HPDE6-E6E7 (cell line): ENCODE measurements around the gene EXOSC10.

Source experiments
- DNase-seq: peaks from one replicate; pipeline ENCODE4 v3.0.0; 2011; ENCODE audit warnings: missing footprints; ENCODE audit errors: extremely low spot score

EXOSC10 gene

DNA sequence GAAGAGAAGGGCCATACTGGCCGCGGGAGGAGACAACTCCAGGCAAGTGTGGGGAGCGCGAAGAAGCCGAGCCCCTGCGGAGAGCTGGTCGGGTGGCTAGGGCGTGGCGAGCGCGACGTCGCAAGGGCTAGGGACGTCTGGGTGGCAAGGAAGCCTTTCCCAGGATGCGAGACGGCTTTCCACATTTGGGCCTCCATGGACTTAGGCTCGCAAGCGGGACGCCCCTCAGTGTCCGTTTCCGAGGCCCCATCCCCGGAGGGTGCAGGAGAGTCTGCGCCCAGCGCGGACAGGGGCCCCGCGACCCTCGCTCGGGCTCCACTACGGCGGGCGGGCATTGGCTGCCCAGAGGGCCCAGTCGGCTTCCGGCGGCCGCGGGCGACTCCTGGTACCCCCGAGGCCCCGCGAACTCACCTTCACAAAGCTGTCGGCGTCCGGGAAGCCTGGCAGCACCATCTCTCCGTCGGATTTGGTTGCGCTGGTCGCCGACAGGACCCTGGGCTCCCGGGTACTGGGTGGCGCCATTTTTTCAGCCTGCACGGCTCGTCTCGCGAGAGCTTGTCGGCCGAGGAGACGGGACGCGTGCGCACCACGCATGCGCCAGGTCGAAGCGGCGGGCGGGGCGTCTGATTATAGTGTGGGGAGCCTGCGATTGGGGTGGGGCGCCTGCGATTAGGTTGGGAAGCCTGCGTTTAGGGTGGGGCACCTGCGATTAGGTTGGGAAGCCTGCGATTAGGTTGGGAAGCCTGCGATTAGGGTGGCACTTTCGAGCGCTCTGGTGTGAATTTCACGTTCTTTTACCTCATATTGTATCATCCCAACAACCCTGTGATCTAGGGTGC, at the start of gene EXOSC10:
Gene EXOSC10 (minus strand): TSS at position 560 of the 839 bp plus-strand sequence. CDS start 38 bp downstream, at position 522.
- DNase-seq = peak; percentile 97

DNA sequence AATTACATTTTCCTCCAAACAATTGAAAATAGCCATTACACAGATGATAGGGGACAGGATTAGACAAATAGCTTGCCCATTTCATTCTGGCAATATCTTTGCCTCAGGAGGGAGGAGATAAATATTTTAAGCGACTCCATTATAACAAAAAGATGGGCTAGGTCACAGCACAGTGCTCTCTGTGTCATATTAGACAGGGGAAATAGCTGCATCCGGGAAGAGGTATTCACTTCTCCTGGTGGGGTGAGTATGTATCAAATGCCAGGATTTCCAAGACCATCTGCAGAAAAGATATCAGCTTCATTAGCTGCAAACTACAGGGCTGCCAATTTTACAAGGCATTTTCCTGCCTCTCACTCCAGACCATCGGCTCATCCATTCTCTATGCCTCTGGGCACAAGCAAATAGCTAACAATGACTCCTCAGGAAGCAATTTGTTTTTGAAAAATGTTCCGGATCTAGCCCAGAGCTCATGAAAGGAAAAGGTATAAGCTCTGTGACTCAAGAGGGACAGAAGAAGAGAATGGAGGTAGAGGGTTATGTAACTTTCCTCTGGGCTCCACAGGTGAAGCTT, 47.6 kb upstream of the EXOSC10 start:
- no peak for DNase-seq

DNA sequence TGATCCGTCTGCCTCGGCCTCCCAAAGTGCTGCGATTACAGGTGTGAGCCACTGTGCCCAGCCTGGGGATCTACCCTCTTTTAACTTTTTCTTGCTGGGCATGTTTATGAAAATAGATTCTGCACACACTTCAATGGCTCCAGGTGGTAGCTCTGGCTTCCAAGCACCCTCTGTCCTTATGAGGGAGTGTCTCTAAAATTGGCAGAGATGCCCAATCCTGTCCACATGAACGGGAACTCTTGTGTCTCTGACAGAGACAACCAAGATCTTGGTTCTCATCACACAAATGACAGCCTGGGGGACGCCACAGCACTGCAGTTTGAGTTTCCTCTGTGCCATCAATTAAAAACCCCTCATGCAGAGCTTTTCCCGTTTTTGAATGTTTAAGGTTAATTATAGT, 46.1 kb upstream of the EXOSC10 start:
- DNase-seq = no peak

DNA sequence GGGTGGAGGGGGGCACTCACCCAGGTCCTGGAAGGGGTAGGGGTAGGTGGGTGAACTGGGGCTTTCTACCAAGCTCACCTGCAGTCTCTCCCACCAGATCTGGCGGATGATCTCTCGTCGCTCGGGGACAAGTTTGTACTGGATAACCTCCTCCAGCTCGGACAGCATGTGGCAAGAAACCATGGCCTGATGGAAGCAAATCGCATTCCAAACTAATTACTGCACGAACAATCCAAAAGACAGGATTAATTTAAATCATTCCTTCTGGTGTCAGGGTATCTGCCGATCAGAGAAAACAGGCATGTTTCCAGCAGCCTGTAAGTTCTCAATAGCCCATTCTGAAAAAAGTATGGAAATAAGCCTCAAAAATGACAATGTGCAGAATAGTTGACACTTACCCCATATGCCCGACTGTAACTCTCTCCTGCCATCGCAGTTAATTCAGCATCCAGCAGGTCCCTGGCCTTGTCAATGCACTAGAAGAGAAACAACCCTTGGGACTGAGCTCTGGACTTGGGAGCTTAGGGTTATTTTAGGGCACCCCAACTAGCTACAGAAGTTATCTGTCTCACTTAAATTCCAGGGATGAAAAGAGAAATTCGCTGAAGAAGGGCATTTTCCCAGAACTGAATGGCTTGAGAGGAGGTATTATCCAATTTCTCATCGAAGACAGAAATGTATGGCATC, 45.0 kb upstream of the EXOSC10 start:
- no peak for DNase-seq

DNA sequence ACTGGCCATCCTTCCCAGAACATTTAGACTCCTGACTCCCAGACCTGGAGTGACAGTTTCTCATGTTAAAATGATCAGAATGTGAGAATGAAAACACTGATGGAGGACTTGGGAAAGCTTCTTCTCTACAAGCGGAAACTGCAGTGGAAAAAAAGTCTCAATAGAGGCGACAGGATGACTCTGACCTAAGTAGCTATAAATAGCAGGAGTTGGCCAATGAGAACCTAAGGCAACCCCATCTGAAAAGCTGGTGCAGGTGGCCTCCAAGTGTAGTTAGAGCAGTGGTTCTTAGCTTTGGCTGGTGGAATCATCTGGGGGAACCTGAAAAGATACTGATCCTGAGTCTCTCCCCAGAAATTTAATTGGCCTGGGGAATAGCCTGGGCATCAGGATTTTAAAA, 44.2 kb upstream of the EXOSC10 start:
- DNase-seq = no peak

DNA sequence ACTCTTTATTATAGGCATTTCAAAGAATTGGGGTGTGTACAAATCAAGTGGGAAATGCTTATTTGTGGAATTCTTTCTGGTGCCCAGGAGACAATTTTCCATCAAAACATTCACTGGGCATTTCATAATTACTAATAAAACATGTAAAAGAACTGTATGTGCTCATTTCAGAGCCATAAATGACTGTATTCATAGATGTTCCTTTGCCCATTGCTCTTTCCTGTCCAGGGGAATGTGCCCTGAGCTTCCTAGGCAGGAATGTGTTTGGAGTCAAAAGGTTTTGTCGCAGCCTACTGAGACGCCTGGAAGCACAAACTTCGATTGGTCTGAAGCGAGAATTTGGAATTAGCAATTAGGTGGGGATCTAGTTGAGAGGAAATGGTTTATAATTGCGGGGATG, 43.7 kb upstream of the EXOSC10 start:
- DNase-seq = no peak

DNA sequence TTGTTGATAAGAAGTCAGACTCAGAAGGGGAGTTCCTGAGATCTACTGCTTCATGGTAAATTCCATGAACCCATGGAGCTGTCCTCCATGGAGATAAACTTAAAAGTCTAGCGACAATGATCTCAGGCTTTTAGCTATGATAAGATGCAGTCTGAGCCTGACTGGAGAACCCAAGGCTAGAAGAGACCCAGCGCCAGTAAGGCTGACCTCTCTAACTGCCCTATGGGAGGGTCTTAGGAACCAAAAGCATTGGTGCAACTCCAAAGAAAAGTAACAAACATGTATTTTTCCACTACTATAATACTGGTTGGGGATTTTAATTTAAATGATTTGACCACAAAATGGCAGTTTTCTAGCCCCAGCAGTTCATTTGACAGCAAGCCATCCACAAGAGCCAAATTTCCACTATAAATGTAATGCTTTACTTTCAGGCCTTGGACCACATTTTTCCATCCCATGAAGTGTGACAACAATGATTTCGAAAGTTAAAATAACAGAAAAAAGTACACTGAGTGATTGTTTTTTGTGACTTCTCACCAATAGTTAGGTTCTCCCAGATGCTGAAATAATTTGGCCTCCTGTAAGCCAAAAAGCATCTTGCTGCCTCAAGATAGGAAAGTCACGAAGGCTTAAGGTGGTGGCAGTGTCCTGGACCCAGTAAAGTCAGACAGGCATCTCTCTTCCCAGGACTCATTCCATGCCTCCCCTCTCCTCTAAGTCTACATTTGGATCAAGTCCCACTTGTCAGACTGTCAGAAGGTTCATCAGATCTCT, 43.1 kb upstream of the EXOSC10 start:
- DNase-seq = no peak

DNA sequence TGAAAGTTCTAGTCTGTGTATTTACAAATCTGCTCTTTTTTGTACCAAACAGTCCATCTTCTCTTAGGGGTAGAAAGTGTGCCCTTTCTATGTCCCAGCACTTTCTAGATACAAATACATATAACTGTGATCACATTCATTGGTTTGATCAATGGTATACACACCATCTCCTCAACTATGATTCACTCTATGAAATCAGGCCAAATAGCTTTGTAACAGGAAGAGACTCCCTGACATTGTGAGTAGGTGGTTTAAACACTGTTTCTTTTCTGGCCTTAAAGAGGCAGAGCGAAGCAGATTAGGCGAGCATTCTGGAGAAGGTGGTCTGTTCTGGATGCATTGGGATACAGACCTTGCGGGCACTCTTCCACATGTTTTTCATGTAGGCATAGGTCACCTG, 39.3 kb upstream of the EXOSC10 start:
- DNase-seq = no peak

DNA sequence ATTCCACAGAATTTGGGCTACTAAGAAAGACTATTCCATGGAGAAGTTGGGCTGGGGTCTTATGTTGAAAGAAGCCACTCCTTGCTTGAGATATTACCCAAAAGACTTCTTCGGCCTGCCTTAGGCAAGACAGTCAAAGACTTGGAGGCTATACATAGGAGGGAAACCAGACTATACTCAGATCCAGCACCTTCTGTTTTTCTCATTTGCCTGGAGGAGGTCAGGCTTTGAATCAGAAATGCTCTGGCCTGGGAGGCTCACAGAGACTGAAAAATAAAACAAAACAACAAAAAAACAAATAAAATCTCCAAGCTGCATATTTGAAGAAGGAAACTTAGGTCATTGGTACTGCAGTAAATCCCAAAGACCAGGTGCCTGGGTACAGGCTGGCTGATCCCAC, 38.4 kb upstream of the EXOSC10 start:
- no peak for DNase-seq

DNA sequence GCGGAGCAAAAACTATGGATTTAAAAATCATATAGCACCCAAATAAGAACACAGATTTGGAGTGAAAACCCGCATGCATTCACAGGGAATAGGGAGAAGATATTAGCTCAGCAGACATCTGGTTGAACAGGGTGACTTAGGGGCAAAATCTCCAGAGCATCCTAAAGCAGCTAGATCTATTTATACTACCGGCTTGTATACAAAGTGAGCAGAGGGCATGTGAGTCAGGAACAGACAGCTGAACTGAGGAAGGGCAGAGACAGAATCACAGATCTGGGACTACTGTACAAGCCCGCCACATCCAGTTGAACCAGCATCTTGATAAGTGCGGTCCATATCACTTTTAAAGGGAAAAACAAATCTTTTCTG, 35.2 kb upstream of the EXOSC10 start:
- DNase-seq = no peak

DNA sequence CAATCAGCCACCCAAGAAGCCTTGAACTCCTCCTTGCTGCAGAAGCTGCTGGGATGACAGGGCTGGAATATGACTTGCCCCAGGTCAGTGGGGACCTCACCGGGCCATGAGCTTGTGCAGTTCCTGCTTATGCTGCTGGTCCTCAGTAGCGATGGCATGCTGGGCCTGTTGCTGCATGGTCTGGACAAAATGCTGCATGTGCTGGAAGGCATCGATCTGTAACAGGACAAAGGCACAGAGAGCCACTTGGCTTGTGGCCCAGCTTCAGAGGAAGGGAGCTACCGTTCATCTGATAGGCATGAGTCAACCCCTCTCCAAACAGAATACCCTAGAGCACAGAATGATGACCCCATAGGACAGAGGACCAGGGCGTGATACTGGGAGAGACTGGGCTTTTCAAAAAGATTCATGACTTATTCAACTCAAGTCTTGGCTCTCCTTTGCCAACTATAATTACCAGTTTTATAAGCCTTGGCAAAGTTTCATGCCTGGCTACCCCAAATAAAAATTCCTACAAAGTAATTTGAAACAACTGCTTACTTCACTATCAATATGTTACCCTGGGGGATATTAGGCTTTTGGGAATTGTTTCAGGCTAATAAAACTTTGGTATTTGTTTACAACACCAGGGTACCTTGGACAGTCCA, 34.7 kb upstream of the EXOSC10 start:
- peak; percentile 64 for DNase-seq

DNA sequence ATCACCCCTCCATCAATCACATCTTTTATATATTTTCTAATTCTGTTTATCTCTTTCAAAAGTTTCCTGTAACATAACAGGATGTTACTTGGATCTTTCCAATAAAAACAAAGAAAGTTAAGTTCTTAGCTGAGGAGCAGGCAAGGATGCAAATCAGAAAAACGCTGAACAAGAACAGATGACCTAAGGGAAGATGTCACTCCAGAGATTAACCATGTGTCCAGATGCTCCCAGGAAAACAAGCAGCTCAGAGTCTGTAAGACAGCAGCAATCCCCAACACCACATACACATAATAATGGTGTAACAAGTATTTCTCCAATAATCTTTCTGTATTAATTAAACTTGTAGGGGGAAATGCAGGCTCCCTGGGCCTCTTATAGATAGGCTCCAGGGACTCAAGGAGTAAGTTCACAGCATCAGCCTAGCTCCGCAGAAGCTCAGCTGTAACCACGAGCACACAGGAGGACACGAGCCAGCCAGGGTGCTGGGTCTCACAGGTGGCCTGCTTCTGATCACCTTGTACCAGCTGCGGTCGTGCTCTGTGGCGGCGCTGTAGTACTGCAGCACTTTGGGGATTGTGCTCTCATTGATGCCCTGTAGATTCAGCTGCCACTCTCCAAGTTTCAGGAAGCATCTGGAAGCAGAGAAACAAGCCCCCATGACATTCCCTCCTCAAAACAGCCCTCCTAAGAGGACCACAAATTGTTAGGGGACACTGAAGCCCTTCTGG, 33.1 kb upstream of the EXOSC10 start:
- no peak for DNase-seq

DNA sequence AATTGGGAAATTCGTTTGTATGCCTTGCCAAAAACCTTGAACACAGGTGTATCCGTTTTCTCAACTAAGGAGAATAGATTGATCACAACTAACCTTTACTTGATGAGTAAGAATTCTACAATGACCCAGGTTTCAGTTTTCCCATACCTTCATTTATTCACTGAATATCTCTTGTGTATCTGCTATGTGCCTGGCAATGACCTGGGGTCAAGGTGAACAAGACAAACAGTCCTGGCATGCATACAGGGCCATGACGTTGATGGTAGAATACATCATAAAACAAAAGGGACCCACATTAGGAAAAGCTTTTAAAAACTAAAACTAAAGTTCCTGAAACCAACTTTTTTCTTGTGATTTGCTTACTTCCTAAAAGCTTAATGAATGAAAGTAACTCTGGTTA, 32.1 kb upstream of the EXOSC10 start:
- no peak for DNase-seq

DNA sequence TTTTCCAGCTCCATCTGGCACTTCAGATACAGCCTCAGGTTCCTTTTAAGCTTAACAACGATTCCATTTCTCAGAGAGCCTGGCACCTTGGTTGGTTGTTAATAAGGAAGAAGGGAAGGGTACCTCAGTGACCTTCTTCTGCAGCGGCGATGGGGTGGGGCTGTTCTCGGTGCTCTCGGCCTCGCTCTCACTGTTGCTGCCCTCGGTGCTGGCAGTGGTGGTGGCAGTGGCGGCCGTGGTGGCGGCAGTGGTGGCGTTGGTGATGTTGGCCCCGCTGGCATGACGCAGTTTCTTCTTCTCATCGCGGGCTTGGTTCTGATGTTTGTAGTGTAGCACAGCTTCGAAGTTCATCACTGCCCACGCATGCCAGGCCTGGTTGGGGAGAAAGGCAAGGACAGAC, 30.7 kb upstream of the EXOSC10 start:
- no peak for DNase-seq

DNA sequence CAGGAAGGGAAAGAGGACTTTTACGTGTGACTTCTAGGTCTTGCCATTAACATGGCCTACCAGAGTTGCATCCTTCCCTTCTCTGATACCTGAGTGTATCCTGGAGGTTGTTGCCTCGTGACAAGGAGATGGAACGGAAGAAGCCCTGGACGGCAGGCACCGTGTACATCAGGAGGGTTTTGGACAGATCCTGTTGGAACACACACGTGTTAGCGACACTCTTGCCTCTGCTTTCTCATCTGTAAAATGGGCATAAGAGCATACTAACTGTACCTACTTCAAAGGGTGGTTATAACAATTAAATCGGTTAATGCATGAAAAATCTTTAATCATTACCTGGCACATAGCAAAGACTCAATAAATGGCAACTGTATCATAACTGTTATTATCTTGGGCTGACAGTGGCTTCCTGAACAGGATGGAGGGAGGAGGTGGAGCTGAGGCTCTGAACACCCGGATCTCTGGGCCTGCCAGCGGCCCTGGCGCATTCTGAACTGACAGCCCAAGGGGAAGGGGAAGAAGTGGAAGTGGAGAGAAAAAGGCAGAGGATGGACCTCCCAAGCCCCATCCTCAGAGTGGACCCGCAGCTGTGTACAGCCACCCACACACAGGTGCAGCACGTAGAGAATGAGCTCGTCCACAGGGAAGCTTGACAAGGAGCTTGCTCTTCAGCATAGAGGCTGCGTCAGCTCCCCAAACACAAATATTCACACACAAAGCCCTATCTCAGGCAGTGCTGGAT, 30.2 kb upstream of the EXOSC10 start:
- no peak for DNase-seq

DNA sequence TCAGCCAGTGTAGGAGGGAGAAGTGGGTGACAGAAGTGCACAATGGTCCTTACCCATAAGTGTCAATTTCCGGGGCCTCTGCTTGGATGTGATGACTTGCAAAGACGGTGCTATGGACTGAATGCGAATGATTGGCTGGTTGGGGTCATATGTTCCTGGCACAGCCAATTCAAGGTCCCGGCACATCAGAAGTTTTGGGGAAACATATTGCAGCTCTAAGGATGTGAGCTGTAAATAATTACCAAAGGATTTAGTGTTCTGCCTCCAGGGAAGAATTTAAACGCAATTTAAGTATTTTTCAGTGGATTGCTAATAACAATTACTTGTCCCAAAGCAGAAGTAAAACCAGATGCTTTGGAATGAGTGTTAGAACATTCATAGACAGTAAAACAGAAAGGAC, 26.9 kb upstream of the EXOSC10 start:
- no peak for DNase-seq

DNA sequence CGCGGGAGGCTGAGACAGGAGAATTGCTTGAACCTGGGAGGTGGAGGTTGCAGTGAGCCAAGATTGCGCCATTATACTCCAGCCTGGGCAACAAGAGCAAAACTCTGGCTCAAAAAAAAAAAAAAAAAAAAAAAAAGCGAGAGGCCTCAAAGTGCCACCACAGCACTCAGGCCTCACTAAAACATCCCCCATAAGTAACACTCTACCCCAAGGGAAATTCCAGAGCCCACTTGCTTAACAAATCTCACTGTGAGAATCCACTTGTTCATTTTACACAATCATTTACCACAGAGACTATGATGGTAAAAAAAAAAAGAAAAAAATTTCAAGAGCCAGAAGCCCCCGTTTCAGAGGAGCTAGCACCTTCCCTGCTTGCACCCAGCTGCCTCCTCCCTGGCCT, 26.3 kb upstream of the EXOSC10 start:
- DNase-seq = no peak

DNA sequence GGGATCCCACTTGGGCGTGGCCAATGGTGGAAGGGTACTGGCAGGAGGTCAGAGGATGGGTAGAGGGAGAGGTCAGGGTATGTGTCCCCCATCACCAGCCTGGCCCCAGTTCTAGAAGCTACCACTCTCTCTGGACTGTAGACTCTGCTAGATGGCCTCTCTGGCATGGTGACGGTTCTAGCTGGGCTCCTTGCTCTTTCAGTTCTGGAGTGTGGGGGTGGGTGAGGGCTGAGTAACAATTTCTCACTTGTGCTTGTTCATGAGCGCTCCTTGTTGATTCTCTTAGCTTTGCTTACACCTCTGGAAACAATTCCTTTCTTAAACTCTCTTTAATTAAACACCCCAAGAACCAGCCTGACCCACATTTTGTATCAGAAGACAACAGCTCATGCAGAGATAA, 25.3 kb upstream of the EXOSC10 start:
- DNase-seq = no peak

DNA sequence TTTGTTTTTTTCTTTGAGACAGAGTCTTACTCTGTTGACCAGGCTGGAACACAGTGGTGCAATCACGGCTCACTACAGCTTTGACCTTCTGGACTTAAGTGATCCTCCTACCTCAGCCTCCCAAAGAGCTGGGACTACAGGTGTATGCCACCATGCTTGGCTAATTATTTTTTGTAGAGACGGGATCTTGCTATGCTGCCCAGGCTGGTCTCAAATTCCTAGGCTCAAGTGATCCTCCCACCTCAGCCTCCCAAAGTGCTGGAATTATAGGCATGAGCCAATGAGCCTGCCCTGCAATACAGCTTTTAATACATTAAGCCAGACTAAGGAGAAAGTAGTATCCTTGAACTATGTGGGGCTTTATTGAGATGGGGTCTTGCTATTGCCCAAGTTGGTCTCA, 16.6 kb upstream of the EXOSC10 start:
- DNase-seq = no peak

DNA sequence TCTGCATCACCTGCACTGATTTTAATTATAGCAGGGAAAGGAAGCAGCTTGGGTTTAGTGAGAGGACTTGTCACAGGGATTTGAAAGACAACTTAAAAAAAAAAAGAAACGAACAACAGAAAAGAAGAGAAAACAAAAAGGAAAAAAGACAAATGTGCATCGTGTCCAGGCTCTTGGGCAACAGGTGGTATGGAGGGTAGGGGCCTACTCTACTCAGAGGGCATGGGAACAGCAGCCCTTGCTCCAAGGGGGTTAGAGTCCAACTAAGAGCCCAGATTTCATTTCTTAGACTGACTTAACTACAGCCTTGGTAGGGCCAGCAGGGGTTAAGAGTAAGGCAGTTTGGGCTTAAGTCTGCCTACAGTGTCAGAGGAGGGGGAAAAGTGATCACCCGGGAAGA, 15.3 kb upstream of the EXOSC10 start:
- no peak for DNase-seq
